Keratinocyte (primary cell): Measurements from ENCODE around the gene ARMH2. TPM values are rescaled to one million over a fixed set of nuclear protein-coding genes. Genes with fewer than 3 reads are reported as not detected.

Source experiments
- DNase-seq: peaks from one replicate; pipeline ENCODE4 v3.0.0-alpha.2; 2011; ENCODE audit warnings: low read depth, missing footprints, low spot score
- FAIRE-seq: peaks from 2 replicates; lab custom pipeline; 2011; peaks lifted over from hg19 to GRCh38; lab: Jason Lieb, UNC
- H2AFZ ChIP-seq: 2 replicates; pipeline ENCODE4 v1.6.0; 2012; ENCODE audit warnings: low read length, control low read depth, inconsistent platforms; ENCODE audit not compliant: control insufficient read depth
- H3K27ac ChIP-seq: 2 replicates; pipeline ENCODE4 v1.5.1; 2011; ENCODE audit warnings: low read length; ENCODE audit not compliant: control insufficient read depth, insufficient read depth
- H3K27me3 ChIP-seq: 3 replicates; pipeline ENCODE4 v1.6.0; 2011; ENCODE audit warnings: low read length; ENCODE audit not compliant: control insufficient read depth, insufficient read depth; ENCODE audit errors: extremely low read depth
- H3K36me3 ChIP-seq, 2 experiments: 2 replicates in 1 of 2; 3 replicates in 1 of 2; pipeline ENCODE4 v1.5.1; 2011; ENCODE audit warnings: low read length in 2 of 2, mild to moderate bottlenecking in 1 of 2; ENCODE audit not compliant: control insufficient read depth in 2 of 2, insufficient read depth in 2 of 2; ENCODE audit errors: extremely low read depth in 1 of 2
- H3K4me1 ChIP-seq: 3 replicates; pipeline ENCODE4 v1.5.1; 2011; ENCODE audit warnings: low read length; ENCODE audit not compliant: control insufficient read depth, insufficient read depth; ENCODE audit errors: extremely low read depth
- H3K4me2 ChIP-seq: 3 replicates; pipeline ENCODE4 v1.6.0; 2011; ENCODE audit warnings: low read depth, low read length; ENCODE audit not compliant: control insufficient read depth, insufficient read depth; ENCODE audit errors: extremely low read depth
- H3K4me3 ChIP-seq, 3 experiments: fragments of 200-600 bp in 1 of 3; sonication (generic) in 1 of 3; 2 replicates in 2 of 3; 3 replicates in 1 of 3; pipeline ENCODE4 v1.5.1; 2011 to 2016; ENCODE audit warnings: low read length in 3 of 3, mild to moderate bottlenecking in 3 of 3, control low read depth in 2 of 3, inconsistent platforms in 1 of 3, low read depth in 1 of 3, mixed read lengths in 1 of 3, mixed run types in 1 of 3, moderate library complexity in 1 of 3; ENCODE audit not compliant: control insufficient read depth in 2 of 3, insufficient read depth in 2 of 3; ENCODE audit errors: extremely low read depth in 1 of 3
- H3K79me2 ChIP-seq: 2 replicates; pipeline ENCODE4 v1.6.0; 2012; ENCODE audit warnings: low read length; ENCODE audit not compliant: control insufficient read depth, insufficient read depth
- H3K9ac ChIP-seq: 3 replicates; pipeline ENCODE4 v1.6.0; 2011; ENCODE audit warnings: low read length; ENCODE audit not compliant: control insufficient read depth, insufficient read depth; ENCODE audit errors: extremely low read depth
- H3K9me1 ChIP-seq: 3 replicates; pipeline ENCODE4 v1.6.0; 2011; ENCODE audit warnings: low read length; ENCODE audit not compliant: control insufficient read depth, insufficient read depth; ENCODE audit errors: extremely low read depth
- H3K9me3 ChIP-seq: 2 replicates; pipeline ENCODE4 v1.5.1; 2012; ENCODE audit warnings: low read depth, low read length; ENCODE audit not compliant: control insufficient read depth
- H4K20me1 ChIP-seq: 3 replicates; pipeline ENCODE4 v1.6.0; 2011; ENCODE audit warnings: low read length; ENCODE audit not compliant: control insufficient read depth, insufficient read depth; ENCODE audit errors: extremely low read depth
- CTCF ChIP-seq, 3 experiments: IDR thresholded peaks in 1 of 3; conservative IDR thresholded peaks in 1 of 3; optimal IDR thresholded peaks in 1 of 3; 2 replicates in 2 of 3; 3 replicates in 1 of 3; pipeline versions ENCODE3 to v1.5.1; 2011; ENCODE audit warnings: low read length in 3 of 3, mild to moderate bottlenecking in 3 of 3, moderate library complexity in 2 of 3, control low read depth in 1 of 3, inconsistent platforms in 1 of 3; ENCODE audit not compliant: insufficient read depth in 2 of 3; ENCODE audit errors: extremely low read depth in 1 of 3
- EZH2 ChIP-seq: IDR thresholded peaks from one replicate; pipeline ENCODE4 v1.6.1; 2012; ENCODE audit warnings: inconsistent platforms, mild to moderate bottlenecking, low read length, moderate library complexity
- dilution Hi-C: fragments of 300-500 bp; cut with MboI; formaldehyde crosslinking; loops from one replicate; pipeline ENCODE4 v1.7.0; 2020; ENCODE audit warnings: low sequenced_read_pairs; ENCODE audit not compliant: extremely low pct_ligation_motif_present
- polyA plus RNA-seq, 5 experiments: library from polyadenylated mRNA; depleted of rRNA in 3 of 5; stranded (reverse) in 3 of 5; stranded (forward) in 1 of 5; unstranded in 1 of 5; fragments of >200 nt; gene quantifications; 1 replicate in 1 of 5; 2 replicates in 3 of 5; 3 replicates in 1 of 5; pipeline versions ENCODE4 v1.2.1 to v1.2.3, GENCODE V29; 2011 to 2012; ENCODE audit warnings: missing spikeins in 2 of 5, low read depth in 1 of 5, low replicate concordance in 1 of 5

ARMH2 gene
- polyA plus RNA-seq, 1 donor (not counting 4 experiments of a cell fraction or from before 2014, with no cell fraction given) = not detected

DNA sequence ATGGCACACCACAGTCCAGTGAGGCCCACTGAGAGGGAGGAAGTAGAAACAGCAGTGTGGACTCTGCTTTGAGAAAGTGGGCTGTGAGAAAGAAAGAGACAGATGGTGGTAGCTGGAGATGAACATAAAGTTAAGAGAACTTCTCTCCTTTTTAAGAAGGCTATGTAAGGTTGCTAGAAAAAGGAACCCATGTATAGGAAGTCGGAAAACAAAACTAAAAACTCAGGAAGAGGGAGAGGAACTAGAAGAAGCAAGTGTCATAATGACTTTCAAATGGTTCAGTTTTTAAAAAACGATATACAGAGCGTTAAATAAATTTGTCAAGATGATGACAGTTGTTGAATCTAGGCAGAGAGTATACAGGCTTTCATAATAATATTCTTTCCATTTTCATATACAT lies 49.4 kb downstream of the ARMH2 start:
- H3K9me1 ChIP-seq = no peaks in the 10 kb centered on the region
- no peaks in the 10 kb centered on the region for H3K36me3 ChIP-seq
- H3K4me1 ChIP-seq = no peaks in the 10 kb centered on the region
- H3K9ac ChIP-seq = no peak overlapping the region
- no peak for DNase-seq
- H3K27me3 ChIP-seq = no peaks in the 10 kb centered on the region
- FAIRE-seq = no peak
- dilution Hi-C loops = no loop called here
- no peaks in the 10 kb centered on the region for H3K9me3 ChIP-seq
- no peak for TF ChIP-seq EZH2
- no peak for TF ChIP-seq CTCF (optimal IDR thresholded peaks at IDR 0.05 in 1 of 3, IDR thresholded peaks at IDR 0.05 in 1 of 3, conservative IDR thresholded peaks at IDR 0.05 in 1 of 3; ENCODE audit: extremely low read depth in 1 of 3, insufficient read depth in 2 of 3, low read length in 3 of 3)
- H3K4me3 ChIP-seq = no peak overlapping the region
- H3K79me2 ChIP-seq = no peaks in the 10 kb centered on the region
- H2AFZ ChIP-seq = no peak overlapping the region
- no peak overlapping the region for H3K27ac ChIP-seq
- no peaks in the 10 kb centered on the region for H4K20me1 ChIP-seq
- no peak overlapping the region for H3K4me2 ChIP-seq

Other genes starting within 250 kb of the ARMH2 start
- 0.01 TPM in 1 of 3 replicates, not detected in the others for gene KIAA0319, start 152.7 kb downstream of the ARMH2 start, polyA plus RNA-seq
- gene TDP2, start 132.0 kb downstream of the ARMH2 start, polyA plus RNA-seq = 21.5 to 39.8 TPM (median 24.2 TPM) in 3 replicates
- gene ACOT13, start 131.8 kb downstream of the ARMH2 start, polyA plus RNA-seq = 29.5 to 57.9 TPM (median 41.5 TPM) in 3 replicates
- gene C6orf62, start 79.8 kb downstream of the ARMH2 start, polyA plus RNA-seq = 55.4 to 78.8 TPM (median 77.3 TPM) in 3 replicates
- gene GMNN, start 24.0 kb downstream of the ARMH2 start, polyA plus RNA-seq = 8.5 to 28.4 TPM (median 21.2 TPM) in 3 replicates
- gene RIPOR2, start 137.0 kb upstream of the ARMH2 start, polyA plus RNA-seq = 0.01 to 0.07 TPM (median 0.01 TPM) in 3 replicates